Inflammatory macrophage treated with lipopolysaccharide for 4 hours (primary cell): ENCODE measurements around the gene C10orf67.
"Not testable (repeated sequence)": the region's sequence is repeated elsewhere in the genome, so short reads cannot be mapped to it uniquely, and the experiment has no call there.

ENCODE experiments used
- DNase-seq: peaks from one replicate; pipeline ENCODE4 v3.0.0-alpha.2; 2020

The C10orf67 gene

DNA sequence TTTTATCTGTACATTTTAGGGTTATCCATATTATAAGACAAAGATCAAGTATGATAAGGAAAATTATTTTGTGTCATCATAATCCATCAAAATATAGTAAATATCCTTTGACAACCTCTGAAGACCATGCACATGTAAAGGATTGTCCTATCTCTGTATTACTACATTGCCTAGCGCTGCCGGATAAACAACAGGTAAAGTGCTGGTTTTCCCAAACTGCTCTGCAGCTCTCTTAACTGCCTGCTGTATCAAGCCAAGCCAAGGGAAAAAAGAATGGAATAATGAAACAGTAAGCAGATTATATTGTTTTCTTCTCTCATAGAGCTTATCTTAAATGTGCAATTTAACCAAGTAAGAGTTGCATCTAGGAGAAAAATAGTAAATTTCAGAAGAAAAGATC lies 81.7 kb downstream of the C10orf67 start:
- DNase-seq: no peak

DNA sequence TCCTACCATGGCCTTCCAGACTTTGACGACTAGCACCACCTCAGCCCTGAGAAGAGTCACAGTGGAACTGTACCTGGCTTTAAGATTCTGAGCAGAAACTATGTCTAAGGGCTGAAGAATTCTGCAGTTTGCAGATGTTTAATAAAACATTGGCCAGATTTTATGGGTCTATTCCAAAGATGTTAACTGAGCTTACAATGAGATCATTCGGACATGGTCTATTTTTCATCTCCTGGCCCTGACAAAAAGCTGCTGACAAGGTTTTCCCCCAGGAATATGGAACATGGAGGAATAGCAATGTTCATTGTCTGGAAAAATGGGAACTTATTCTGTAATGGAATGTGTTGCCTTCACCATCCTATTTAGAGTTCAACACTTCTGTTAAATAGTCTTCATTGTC lies 86.1 kb downstream of the C10orf67 start:
- DNase-seq: no peak

DNA sequence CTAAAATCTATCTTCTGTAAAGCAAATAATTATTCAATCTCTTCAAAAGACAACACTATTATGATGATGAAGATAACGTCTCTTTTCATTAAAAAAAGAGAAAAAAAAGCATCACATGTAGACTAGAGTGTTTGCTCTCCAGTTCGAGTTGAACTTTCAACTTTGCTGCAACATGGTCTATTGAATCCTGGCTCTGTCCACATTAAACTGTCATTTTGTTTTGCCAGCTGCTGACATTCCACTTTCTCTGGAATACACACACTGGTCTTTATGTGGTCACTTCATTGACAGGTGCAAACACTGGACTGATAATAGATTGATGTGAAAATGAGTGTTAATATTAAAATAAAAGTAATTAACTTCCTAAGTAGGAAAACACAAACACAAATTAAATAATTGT lies 90.8 kb downstream of the C10orf67 start:
- DNase-seq: no peak

DNA sequence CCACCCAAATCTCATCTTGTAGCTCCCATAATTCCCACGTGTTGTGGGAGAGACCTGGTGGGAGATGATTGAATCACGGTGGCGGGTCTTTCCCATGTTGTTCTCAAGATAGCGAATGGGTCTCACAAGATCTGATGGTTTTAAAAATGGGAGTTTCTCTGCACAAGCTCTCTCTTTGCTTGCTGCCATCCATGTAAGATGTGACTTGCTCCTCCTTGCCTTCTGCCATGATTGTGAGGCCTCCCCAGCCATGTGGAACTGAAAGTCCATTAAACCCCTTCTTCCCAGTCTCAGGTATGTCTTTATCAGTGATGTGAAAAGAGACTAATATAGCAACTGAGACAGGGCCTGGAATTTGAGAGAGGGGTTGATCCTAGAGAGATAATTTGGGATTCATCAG lies 91.7 kb downstream of the C10orf67 start:
- DNase-seq: not testable (repeated sequence)

DNA sequence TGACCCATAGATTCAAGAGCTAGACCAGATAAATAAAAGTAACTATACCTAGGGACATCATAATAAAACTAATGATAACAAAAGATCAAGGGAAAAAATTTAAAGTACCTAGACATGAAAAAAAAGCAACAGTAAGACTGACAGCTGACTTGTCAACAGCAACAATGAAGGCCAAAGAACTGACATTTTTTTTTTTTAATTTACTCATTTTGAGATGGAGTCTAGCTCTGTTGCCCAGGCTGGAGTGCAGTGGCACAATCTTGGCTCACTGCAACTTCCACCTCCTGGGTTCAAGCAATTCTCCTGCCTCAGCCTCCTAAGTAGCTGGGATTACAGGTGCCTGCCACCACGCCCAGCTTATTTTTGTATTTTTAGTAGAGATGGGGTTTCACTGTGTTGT lies 102.8 kb downstream of the C10orf67 start:
- not testable (repeated sequence) for DNase-seq

DNA sequence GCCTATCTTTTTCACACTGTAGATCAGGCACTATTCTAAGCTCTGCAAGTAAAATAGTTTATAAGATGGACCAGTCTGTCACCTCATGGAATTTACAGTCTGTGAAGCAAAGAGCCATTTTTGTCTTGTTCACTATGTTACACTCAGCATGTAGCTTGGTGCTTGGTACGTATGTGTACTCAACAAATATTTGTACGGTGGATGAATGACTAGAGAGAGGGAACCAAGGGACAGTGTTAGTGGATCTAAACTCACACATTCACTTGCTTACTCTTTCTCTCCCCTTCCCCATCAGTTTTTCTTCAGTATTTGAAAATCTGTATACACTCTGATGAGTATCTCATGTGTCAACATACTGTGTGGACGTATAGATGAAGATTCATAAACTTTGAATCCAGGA lies 106.6 kb downstream of the C10orf67 start:
- DNase-seq: no peak

DNA sequence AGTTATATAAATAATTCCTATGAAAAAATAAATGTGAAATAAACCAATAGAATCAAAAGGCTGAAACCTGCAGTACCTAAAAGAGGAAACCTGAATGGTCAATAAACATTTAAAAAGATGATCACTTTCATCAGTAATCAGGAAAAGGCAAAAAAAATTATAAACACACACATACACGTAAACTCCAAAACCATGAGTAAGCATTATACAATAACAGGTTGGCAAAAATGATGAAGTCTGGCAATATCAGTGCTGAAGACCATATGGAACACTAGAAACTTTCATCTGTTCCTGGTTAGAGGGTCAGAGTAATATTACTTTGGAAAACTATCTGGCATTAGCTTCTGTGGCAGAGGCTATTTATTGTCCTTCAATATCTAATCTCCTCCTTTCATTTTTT lies 114.0 kb downstream of the C10orf67 start:
- no peak for DNase-seq

DNA sequence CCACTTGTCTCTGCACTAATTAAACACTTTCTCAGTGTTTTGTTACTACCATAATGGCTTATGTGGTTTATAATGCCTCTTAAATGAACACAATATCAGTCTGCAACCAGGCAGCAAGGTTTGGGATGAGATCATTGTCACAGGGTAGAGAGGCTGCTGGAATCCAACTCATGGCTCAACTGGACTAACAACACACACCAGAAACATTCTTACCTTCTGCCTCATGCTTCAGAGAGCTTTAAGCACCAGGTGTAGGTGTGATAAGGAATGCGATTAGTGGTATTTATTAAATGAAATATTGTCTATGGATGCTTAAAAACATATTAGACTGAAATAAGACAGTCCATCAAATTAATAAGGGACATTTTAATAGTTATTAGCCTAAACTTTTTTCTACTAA lies 127.1 kb downstream of the C10orf67 start:
- DNase-seq: no peak

DNA sequence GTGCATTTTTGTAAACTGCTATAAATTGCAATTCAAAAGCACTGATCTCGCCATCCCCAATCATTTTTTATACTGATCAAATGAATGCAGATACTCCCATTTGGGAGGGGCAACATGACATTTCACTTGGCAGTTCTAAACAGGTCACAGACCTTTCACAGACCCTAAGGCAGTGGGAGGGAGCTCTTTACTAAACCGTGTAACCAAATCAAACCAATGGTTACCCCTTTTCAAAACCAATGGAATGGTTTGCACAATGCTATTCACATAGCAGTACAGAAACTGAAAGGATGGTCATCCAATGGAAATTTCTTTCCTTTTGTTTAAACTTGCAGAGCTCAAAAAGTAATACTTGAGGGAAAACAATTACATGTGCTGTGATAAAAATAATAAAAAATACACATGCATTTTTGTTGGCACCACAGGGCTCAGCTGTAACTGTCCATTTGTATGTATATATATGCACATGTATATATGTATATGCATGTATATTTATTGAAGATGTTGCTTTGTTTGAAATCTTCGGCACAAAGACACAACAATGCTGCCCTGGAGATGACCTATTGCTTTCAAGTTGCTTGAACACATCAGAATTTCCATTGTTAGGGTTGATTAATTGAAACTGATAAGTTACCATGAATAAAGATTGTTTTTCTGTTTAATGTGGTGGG lies 138.5 kb downstream of the C10orf67 start:
- DNase-seq: no peak

DNA sequence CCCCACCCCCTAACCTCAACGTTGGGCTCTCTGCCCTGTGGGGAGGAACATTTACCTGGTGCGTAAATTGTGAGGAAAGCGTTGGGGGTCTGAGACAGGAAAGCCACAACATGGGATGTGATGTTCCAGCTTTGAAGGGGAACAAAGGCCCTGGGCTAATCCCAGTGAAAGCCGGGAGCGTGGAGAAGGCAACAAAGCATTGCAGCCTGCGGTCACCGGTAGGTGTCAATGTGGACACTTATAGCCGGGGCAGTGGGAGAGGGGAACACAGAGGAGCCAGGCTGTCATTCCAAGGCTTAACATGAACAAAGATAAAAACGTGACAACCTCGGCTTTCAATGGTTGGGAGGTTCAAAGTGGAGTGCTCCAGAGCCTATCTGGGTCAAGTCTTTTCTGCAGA lies 139.8 kb downstream of the C10orf67 start:
- DNase-seq: no peak

DNA sequence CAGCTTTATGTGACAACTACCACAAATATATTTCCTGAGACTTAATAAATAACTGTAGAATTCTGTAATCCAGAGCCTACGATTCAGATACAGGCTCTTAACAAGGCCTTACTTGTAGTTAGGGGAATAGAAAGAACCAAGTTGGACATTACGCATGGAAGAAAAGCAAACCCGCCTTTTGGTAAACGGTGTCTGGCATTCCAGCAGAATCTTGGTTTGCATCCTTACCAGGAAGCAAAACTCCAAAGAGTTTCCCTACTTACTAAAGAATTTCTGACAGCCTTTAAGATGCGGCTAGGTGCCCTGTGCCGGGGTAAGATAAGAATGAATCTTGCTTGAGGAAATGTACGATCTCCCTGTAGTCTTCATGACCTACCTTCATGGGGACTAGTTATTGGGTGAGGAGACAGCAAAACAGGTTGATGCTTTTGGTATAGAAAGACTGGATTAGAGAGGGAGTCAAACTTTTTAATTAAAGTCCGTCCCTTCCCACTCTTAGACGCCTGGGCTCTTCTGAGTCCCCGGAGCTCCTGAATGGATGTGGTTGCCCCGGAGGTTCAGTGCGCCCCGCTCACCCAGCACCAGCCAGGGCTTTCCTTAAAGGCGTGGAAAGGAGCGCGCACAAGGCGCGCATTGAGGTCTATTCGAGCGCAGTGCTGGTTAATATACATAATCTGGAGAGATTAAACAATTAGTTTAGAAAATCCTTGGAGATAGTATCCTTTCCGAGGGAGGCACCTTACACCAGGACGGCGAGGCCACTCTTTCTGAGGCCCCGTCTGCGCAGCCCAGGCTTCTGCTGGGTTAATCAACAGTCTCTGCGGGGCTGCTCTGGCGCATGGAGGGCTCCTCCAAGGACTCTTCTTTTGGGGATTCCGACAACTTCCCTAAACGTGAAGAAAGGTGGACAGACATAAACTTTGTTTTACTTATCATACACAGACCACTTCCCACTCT lies 140.9 kb downstream of the C10orf67 start:
- no peak for DNase-seq

DNA sequence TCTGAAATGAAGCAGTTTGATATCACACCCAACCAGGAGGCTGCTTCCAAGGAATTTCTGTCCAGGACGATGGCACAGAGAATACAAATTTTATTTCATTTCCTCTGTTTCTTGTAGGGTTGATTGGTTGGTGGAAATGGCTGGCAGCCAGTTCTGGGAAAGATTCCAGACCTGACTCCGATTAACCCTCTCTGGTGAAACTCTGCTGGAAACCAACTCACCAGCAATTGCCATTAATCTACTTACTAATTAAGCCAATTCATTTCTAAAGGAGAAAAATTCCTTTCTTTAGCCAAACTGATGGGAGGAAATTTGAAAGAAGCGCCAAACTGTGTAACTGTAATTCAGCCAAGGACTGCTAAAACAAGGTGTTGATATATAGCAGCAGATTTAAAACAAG lies 141.8 kb downstream of the C10orf67 start:
- DNase-seq: no peak

DNA sequence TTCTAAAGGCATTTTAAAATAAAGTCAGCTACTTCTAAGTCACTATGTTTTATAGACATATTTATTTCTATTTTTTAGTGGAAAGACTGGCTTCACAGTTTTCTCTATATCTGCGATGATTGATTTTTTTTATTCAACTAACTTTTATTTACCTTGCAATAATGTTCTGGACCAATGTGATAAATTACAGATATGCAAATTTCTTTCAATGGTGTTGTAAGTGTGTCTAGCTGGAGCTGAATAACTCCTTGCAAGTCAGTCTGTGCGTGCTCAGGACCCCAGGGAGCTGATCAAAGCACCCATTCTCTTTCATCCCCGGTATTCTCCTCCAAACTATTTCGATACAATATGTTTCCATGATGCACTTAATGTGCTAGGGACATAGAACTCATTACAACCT lies 142.8 kb downstream of the C10orf67 start:
- no peak for DNase-seq

DNA sequence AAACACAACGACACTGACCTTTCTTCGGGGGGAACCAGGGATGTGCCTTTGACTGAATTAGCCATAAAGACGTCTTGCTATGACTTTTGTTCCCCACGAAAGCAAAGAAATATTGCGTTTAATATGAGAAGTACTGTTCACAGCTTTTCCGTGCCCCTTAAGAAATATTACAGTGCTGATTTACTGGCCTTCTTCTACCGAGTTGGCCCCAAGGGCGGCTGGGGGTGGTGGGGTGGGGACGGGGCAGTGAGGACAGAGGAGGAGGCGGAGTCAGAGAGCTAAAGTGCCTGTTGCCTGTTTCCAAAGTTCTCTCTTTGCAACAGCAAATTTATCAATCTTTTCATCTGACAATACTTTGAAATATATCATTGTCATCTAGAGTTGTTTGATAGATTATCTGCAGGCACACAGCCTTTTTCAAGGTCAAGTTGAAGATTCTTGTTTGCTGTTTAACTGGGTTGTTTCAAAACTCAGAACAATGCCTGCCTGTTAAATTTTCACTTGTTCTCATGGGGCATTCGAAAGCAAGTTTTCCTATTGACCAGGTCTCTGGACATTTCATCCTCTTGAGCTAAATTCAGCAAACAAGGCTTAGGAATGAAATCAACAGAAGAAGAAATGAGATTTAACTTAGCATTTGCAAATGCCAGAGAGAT lies 143.5 kb downstream of the C10orf67 start:
- DNase-seq: no peak

DNA sequence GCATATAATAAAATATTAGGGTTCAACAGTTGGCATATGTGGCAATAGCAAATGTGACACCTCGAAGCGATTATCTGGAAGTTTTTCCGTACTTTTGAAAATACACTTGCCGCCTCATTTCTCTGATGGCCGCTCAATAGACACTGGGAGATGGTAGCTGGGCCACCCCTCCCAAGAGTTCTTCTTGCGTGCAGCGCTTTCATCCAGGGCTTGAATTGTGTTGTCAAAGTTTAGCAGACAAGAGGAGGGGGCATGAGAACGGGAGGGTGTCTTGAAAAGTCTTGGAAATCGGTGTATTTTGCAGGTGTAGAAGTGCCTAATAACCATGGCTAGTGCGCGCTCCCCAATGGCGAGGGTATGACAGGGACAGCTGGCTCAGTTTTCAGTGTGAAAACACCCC lies 144.0 kb downstream of the C10orf67 start:
- no peak for DNase-seq

DNA sequence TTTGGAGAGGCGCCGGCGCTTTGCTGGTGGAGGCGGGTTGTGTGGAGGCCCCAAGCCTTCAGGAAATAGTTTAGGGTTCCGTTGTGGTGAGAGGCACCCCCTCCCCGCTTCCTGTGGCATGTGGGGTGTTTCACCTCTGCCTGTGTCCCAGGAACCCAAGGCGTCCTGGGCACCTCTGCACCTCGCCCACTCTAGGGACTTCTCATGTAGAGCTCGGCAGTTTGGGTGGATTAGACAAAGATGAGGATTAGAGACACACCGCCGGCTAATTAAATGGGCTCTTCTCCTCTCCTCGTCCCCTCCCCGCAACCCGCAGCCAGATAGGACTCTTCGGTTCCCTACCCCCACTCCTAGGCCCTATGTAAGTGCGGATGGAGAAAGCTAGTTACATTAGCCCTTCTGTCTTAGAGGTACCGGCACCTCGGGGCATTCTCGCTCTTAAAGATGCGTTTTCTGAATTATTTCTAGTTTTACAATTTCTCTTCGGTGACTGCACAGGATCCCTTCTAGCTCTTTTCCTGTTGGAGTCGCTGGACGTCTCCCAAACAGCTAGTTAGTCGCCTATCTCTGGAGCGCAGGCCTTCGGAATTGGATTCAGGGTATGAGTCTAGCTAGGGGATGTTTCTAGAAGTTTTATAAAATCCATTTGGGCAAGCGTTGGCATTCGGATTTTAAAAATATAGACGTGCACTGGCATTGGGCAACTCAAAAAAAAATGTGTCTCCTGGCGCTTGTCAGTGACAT lies 144.7 kb downstream of the C10orf67 start:
- DNase-seq: no peak

DNA sequence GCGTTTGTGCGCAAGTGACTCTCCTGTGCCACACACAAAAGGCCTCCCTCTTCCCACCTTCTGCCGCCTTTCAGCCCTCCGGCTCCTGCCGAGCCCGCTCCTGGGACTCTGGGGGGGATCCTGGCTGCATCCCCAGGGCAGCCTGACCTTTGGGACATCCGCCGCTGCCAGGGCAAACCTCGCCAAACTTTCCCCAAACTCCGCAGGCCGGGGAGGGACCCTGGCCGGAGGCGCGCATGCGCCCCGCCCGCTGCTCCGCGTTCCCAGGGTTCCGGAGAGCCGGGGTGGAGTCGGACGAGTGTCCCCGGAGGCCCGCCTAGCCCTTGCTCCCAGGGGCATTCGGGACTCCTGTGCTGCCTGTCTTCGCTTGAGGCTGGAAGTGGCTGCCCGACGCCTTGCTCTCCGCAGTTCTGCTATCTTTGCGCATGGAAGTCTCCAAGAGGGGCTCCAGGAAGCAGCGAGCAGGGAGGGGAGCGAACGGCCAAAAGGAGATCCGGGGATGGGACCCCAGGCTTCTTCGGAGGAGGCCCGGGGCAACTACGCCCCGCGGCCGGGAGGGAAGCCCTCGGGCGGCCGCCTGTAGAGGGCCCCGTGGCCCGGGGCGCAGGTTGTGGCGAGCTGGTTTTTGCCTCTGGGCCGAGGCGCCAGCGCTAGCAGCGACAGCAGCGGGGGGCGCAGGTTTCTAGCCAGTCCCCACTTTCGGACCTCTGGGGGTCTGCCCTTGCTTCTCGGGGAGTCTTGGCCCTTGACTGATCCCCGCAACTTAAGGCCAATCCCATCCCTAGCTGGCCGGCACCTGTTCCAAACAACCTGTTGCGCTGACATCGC lies 145.4 kb downstream of the C10orf67 start:
- DNase-seq: no peak

DNA sequence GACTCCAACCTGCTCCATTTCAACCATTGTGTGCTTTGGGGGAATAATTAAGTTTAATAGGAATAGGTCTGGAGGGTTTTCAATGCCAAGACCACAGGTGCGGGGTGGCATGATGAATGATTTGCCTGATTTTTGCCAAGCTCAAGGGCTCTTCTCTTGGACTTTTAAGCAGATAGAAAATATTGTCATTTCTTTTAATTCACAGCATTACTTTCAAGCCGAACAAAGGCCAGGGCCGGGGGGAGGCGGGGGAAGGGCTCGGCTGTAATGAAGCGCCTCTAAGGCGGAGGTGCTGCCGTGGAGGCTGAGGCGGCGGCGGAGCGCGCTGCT lies 146.0 kb downstream of the C10orf67 start:
- no peak for DNase-seq

DNA sequence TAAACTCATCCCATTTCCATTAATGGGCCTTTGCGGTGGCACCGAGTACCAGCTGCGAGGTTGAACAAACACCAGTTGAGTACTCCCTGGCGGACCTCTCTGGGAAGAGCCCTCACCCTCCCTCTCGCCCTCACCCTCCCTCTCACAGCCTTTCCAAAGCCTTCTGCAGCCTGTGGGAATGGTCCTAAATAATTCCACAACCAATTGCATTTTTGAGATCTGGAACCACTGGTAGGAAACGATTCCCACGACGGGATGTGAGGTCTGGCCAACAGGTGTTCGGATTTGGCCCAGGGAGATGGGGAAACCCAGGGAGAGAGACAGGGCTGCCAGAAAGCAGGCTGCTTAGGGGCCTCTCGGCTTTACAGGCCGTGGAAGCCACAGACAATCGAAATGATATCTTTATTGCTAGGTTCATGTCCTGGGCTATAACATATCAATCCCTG lies 147.2 kb downstream of the C10orf67 start:
- DNase-seq: no peak

DNA sequence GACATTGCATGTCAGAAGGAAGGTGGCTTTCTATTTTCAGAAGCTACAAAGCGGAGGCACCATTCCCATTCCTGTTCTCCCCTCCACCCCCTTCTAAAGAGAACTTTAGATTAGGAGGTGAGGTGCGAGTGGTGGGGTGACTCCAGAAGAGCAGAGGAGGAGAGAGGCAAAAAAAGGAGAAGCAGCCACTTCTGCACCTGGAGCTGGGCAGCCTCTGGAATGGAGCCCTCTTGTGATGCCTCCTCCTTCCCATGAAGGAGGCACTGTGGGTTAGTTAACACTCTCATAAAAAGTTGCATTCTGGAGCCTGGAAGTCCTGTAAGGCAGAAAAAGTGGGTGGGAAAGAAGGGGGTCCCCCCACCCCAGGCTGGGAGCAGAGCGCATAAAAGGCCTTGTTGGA lies 147.7 kb downstream of the C10orf67 start:
- DNase-seq: no peak

DNA sequence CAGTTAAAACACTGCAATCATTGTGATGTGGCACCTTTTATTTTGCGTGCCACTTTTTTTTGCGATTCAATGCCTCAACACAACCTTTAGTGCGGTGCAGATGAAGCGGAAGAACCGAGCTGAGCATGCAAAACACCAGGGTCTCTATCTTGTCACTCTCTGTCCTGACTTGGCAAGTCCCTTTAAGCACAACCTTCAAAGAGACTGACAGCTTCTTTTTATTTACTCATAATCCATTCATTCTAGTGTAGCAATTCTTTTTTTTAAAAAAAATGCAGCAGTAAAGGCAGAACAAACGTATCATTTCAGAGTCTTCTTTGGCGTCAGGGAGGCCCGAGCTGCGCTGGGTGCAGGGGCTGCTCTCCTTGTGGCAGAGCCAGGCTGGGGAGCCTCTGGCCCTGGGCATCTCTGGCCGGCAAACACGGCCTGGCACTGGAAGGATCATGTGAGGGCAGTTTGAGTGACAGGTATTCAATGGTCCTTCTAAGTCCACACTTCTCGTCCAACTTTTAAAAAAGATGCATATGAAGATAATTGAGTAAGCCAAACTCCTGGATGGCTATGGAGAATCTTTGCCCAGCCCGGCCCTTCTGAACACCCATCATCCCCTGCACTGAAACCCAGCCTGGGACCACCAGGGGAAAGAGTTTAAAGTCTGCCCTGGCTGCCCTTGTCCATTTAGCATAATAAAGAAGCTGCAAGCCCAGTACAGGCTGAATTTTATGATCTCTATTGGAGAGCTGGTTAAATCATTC lies 148.6 kb downstream of the C10orf67 start:
- DNase-seq: no peak
